Esophagus squamous epithelium (tissue), 4 donors: ENCODE data around the gene TMEM164.

Experiments used
- POLR2A ChIP-seq, 4 donors: fragments of 450-650 bp; IDR thresholded peaks; one replicate each; pipeline ENCODE4 v1.6.1; 2017; ENCODE audit warnings: antibody characterized with exemption in 4 of 4, mild to moderate bottlenecking in 4 of 4, moderate library complexity in 3 of 4
- TF ChIP-seq, protein P1 (sequence below), 6 experiments: fragments of 450-650 bp in 4 of 6; fragments of 200-600 bp in 2 of 6; sonication (generic) in 2 of 6; IDR thresholded peaks; one replicate each; pipeline ENCODE4 v1.5.1; 2016 to 2019; ENCODE audit warnings: antibody characterized with exemption in 6 of 6, mild to moderate bottlenecking in 4 of 6, moderate library complexity in 4 of 6

DNA sequence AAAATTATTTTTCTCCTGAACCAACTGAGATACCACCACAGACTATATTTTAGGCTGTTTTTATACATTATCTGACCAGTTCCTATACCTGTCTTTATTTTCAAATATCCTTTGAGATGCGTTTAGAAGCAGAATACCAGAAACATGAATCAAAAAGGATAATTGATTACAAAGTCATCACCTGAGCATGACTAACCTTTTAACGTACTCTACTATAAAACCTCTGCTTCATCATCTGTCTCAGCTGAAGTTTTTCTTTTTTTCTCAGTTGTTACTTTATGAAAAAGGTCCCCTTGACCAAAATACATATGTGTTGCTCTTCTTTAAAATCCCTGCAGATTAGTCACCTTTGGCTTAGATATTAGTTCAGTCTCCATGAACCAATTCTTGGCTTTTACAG is 205.2 kb downstream of the TMEM164 start:
- TF ChIP-seq, protein P1, sequence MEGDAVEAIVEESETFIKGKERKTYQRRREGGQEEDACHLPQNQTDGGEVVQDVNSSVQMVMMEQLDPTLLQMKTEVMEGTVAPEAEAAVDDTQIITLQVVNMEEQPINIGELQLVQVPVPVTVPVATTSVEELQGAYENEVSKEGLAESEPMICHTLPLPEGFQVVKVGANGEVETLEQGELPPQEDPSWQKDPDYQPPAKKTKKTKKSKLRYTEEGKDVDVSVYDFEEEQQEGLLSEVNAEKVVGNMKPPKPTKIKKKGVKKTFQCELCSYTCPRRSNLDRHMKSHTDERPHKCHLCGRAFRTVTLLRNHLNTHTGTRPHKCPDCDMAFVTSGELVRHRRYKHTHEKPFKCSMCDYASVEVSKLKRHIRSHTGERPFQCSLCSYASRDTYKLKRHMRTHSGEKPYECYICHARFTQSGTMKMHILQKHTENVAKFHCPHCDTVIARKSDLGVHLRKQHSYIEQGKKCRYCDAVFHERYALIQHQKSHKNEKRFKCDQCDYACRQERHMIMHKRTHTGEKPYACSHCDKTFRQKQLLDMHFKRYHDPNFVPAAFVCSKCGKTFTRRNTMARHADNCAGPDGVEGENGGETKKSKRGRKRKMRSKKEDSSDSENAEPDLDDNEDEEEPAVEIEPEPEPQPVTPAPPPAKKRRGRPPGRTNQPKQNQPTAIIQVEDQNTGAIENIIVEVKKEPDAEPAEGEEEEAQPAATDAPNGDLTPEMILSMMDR (IDR thresholded peaks at IDR 0.05) = no peak
- TF ChIP-seq POLR2A (IDR thresholded peaks at IDR 0.05) = no peak
